GM12872 (cell line): ENCODE measurements around the gene TOR2A.

ENCODE experiments used
- CTCF ChIP-seq: IDR thresholded peaks from 3 replicates; pipeline ENCODE4 v1.5.1; 2011; ENCODE audit warnings: low read depth, mild to moderate bottlenecking, low read length, moderate library complexity; ENCODE audit not compliant: insufficient read depth

The TOR2A gene

DNA sequence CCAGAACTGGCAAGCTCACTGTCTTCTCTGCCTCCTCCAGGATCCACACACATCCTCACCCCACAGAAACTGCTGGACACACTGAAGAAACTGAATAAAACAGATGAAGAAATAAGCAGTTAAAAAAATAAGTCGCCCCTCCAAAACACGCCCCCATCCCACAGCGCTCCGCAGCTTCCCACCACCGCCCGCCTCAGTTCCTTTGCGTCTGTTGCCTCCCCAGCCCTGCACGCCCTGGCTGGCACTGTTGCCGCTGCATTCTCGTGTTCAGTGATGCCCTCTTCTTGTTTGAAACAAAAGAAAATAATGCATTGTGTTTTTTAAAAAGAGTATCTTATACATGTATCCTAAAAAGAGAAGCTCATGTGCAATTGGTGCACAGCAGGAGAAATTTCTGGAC, 44.4 kb downstream of the TOR2A start:
- TF ChIP-seq CTCF = no peak

DNA sequence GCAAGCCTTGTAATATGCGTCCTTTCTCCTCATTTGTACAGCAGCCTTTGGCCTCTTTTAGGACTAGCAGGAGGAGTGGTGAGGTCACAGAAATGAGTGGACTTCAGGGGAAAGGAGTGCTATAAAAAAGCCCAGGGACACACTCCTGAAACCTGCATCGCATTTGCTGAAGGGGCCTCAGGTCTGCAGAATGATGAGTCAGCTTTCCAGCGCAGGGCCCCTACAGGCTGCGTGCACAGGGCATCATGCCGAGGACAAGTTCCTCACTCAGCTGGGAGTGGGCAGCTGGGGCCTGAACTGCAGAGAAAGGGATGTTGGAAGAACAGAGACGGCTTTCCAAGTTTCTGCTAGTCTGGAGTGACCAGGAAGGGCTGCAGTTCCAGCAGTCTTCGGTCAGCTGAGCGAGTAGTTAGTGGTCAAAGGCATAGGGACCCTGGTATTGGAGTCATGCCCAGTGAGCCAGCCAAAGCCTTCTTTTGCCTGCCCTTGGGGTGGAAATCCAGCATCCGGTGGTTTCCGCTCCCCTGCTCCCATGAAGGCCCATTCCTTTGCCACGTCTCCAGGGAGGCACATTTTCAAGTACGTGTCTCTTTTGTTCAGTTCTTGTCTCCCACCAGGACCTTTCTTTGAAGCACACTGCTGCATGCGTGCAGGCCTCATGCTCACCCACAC, 45.6 kb downstream of the TOR2A start:
- no peak for TF ChIP-seq CTCF

GRCh38 chr9:127686461-127687393, 48.4 kb downstream of the TOR2A start:
- no peak for TF ChIP-seq CTCF

- TF ChIP-seq CTCF = no peak
These were observed 50.5 kb downstream of the TOR2A start for GRCh38 chr9:127684576-127684975.

- no peak for TF ChIP-seq CTCF
These were observed 51.4 kb downstream of the TOR2A start for GRCh38 chr9:127683723-127684122.

DNA sequence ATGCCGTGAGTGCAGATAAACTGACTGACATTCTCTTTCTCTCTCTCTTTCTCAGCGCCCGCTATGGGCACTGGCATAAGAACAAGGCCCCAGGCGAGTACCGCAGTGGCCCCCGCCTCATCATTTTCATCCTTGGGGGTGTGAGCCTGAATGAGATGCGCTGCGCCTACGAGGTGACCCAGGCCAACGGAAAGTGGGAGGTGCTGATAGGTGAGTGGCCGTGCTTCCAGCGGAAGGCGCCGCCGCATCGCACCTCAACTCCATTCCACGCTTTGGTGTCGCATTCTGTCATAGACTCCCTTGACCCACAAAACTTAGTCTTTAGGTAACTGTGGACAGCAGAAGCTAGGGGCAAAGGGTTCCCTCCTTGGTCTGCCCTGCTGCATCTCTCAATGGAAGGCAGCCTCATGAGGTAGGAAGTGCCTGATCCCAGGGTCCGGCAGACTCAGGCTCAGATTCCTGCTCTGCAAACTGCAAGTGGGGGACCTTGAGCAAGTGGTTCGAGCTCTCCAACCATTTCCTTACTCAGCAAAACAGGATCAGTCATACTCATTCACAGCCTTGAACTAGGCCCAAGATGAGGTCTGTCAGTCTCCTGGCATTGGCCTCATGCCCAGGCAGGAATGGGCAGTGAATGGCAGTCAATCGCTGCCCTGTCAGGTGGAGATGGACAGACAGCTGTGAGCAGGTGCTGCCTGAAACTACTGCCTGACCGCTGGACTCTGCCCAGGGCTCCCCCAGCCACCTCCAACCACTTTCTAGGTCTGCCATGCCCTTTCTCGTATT, 52.5 kb downstream of the TOR2A start:
- TF ChIP-seq CTCF = no peak
